ENCODE measurements around the gene SMIM22. TPM values are rescaled to one million over a fixed set of nuclear protein-coding genes. Genes with fewer than 3 reads are reported as not detected.

Gene SMIM22
- total and polyA plus RNA-seq, 4 donors, result 0.49 to 1.2 (median 0.72) TPM; not detected in 1

DNA sequence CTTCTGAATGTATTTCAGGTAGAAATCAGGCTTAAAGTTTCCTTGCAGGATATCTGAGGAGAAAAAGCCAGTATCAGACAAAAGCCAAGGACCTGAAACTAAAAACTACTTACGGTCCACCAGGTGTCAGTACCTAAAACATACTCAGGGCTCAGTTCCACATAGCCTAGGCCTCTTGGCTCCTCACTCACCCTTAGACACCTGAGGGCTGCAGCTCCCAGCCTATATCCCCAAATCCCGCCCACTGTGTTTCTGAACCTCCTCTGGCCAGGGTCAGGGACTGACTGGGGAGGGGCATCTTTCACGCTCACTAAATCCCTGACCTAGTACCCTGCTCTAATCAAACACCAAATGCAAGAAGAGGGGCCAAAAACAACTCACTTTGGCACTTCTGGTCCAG is 16.1 kb downstream of the SMIM22 start (continued):
- TF ChIP-seq, protein P1, sequence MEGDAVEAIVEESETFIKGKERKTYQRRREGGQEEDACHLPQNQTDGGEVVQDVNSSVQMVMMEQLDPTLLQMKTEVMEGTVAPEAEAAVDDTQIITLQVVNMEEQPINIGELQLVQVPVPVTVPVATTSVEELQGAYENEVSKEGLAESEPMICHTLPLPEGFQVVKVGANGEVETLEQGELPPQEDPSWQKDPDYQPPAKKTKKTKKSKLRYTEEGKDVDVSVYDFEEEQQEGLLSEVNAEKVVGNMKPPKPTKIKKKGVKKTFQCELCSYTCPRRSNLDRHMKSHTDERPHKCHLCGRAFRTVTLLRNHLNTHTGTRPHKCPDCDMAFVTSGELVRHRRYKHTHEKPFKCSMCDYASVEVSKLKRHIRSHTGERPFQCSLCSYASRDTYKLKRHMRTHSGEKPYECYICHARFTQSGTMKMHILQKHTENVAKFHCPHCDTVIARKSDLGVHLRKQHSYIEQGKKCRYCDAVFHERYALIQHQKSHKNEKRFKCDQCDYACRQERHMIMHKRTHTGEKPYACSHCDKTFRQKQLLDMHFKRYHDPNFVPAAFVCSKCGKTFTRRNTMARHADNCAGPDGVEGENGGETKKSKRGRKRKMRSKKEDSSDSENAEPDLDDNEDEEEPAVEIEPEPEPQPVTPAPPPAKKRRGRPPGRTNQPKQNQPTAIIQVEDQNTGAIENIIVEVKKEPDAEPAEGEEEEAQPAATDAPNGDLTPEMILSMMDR (IDR thresholded peaks at IDR 0.05; ENCODE audit: low read depth, low read length, missing input control), result no peak
- TF ChIP-seq NR2F2 (IDR thresholded peaks at IDR 0.05), result no peak
- no peak for TF ChIP-seq SP1 (IDR thresholded peaks at IDR 0.05)
- no peak for TF ChIP-seq YY1 (IDR thresholded peaks at IDR 0.05)

DNA sequence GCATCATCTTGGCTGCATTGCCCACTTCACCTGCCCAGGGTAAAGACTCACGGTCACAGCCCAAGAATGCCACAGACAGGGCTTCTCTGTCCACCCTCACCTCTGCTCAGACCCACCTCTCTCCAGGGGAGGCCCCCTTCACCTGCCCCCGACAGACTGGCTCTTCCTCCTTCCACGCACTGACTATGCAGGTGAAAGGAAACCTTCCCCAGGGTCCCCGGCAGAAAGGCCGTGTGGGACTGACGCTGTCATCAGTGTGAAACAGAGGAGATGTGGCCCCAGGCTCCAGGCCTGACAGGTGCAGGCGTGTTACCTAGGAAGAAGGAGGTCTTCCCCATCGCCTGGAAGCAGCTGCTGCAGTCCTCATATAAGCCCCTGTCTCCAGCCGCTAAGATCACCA is 16.6 kb downstream of the SMIM22 start:
- no peak for TF ChIP-seq RXRA (IDR thresholded peaks at IDR 0.05)
- TF ChIP-seq, protein P1 (IDR thresholded peaks at IDR 0.05; ENCODE audit: low read depth, low read length, missing input control), result no peak
- TF ChIP-seq, protein P2, sequence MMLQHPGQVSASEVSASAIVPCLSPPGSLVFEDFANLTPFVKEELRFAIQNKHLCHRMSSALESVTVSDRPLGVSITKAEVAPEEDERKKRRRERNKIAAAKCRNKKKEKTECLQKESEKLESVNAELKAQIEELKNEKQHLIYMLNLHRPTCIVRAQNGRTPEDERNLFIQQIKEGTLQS (IDR thresholded peaks at IDR 0.05), result no peak
- TF ChIP-seq FOXA2 (IDR thresholded peaks at IDR 0.05), result no peak
- TF ChIP-seq GABPA (IDR thresholded peaks at IDR 0.05 in 1 of 2, conservative IDR thresholded peaks at IDR 0.05 in 1 of 2), result no peak
- TF ChIP-seq NR2F2 (IDR thresholded peaks at IDR 0.05), result no peak
- no peak for TF ChIP-seq YY1 (IDR thresholded peaks at IDR 0.05)
- no peak for TF ChIP-seq JUND (IDR thresholded peaks at IDR 0.05)
- TF ChIP-seq RAD21 (IDR thresholded peaks at IDR 0.05), result no peak
- TF ChIP-seq SP1 (IDR thresholded peaks at IDR 0.05), result no peak
- 96% methylated on average over 9 of the region's 9 CpGs for WGBS
- Histone ChIP-seq H3K9ac (ENCODE audit: low read depth in 1 of 2, low read length in 2 of 2) (no peak overlapping the region), H3K9me3 (ENCODE audit: control insufficient read depth in 4 of 4, low read length in 3 of 4) (no peaks in the 10 kb centered on the region), H3K27me3 (ENCODE audit: control insufficient read depth in 4 of 4, insufficient read depth in 4 of 4, low read length in 3 of 4) (no peaks in the 10 kb centered on the region), H3K4me3 (ENCODE audit: low read depth in 1 of 3, low read length in 3 of 3) (no peak overlapping the region), H3K4me1 (ENCODE audit: control insufficient read depth in 4 of 4, insufficient read depth in 4 of 4, low read length in 3 of 4) (no peaks in the 10 kb centered on the region), H3K27ac (ENCODE audit: low read depth in 1 of 2, low read length in 2 of 2) (no peak overlapping the region), H3K36me3 (ENCODE audit: control insufficient read depth in 4 of 4, insufficient read depth in 3 of 4, low read depth in 1 of 4, low read length in 3 of 4) (peaks cover 15 to 58% (median 30%) of the 10 kb centered on the region in 4 donors)
- DNase-seq (ENCODE audit: low spot score), result no peak

DNA sequence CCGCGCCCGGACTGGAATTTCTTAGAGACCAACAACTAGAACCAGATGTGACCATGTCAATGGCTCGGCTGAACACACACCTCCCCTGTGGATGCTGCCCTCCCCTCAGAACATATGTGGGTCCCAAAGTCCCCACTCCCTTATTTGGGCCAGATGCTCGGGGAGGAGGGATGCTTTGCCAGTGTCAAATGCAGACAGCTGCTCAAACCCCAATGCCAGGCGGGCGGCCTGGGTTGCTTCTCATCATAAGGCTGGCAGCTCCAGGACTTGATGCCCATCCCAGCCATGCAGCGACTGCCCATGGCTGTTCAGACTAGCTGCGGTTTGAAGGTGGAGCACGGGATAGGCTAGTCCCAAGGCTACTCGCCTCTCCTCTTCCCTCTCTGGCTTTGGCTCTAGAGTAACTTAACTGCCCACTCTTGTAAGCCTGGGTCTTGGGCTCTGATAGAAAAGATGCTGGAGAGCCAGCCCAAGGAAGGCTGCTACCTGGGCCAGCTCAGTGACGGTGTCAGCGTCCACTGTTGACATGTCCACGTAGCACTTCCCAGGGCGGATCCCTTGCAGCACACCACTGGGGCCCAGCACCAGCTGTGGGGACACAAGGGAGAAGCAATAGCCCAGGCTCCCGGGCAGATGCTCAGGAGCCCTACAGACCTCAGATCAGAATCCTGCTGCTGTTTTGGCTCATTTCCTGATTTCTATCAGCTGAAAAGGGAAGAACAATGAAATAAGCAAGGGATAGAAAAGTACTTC is 18.3 kb downstream of the SMIM22 start:
- no peaks in the 10 kb centered on the region for H3K9me3 ChIP-seq (ENCODE audit: control insufficient read depth in 4 of 4, low read length in 3 of 4)
- TF ChIP-seq FOXA1 (IDR thresholded peaks at IDR 0.05) (no peak), NR2F2 (IDR thresholded peaks at IDR 0.05) (no peak), RXRA (IDR thresholded peaks at IDR 0.05) (no peak), JUND (IDR thresholded peaks at IDR 0.05) (no peak), GABPA (IDR thresholded peaks at IDR 0.05 in 1 of 2, conservative IDR thresholded peaks at IDR 0.05 in 1 of 2) (no peak), HNF4G (IDR thresholded peaks at IDR 0.05) (no peak), SP1 (IDR thresholded peaks at IDR 0.05) (no peak)
- TF ChIP-seq, protein P3, sequence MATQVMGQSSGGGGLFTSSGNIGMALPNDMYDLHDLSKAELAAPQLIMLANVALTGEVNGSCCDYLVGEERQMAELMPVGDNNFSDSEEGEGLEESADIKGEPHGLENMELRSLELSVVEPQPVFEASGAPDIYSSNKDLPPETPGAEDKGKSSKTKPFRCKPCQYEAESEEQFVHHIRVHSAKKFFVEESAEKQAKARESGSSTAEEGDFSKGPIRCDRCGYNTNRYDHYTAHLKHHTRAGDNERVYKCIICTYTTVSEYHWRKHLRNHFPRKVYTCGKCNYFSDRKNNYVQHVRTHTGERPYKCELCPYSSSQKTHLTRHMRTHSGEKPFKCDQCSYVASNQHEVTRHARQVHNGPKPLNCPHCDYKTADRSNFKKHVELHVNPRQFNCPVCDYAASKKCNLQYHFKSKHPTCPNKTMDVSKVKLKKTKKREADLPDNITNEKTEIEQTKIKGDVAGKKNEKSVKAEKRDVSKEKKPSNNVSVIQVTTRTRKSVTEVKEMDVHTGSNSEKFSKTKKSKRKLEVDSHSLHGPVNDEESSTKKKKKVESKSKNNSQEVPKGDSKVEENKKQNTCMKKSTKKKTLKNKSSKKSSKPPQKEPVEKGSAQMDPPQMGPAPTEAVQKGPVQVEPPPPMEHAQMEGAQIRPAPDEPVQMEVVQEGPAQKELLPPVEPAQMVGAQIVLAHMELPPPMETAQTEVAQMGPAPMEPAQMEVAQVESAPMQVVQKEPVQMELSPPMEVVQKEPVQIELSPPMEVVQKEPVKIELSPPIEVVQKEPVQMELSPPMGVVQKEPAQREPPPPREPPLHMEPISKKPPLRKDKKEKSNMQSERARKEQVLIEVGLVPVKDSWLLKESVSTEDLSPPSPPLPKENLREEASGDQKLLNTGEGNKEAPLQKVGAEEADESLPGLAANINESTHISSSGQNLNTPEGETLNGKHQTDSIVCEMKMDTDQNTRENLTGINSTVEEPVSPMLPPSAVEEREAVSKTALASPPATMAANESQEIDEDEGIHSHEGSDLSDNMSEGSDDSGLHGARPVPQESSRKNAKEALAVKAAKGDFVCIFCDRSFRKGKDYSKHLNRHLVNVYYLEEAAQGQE (IDR thresholded peaks at IDR 0.05), result no peak
- TF ChIP-seq, protein P4, sequence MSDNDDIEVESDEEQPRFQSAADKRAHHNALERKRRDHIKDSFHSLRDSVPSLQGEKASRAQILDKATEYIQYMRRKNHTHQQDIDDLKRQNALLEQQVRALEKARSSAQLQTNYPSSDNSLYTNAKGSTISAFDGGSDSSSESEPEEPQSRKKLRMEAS (IDR thresholded peaks at IDR 0.05), result no peak
- TF ChIP-seq, protein P2 (IDR thresholded peaks at IDR 0.05), result no peak
- no peaks in the 10 kb centered on the region for H3K4me1 ChIP-seq (ENCODE audit: control insufficient read depth in 4 of 4, insufficient read depth in 4 of 4, low read length in 3 of 4)
- H3K27ac ChIP-seq (ENCODE audit: low read depth in 1 of 2, low read length in 2 of 2), result no peak overlapping the region
- H3K36me3 ChIP-seq (ENCODE audit: control insufficient read depth in 4 of 4, insufficient read depth in 3 of 4, low read depth in 1 of 4, low read length in 3 of 4), result peaks cover 15 to 58% (median 34%) of the 10 kb centered on the region in 4 donors
- 96% methylated on average over 16 of the region's 16 CpGs for WGBS
- H3K27me3 ChIP-seq (ENCODE audit: control insufficient read depth in 4 of 4, insufficient read depth in 4 of 4, low read length in 3 of 4), result no peaks in the 10 kb centered on the region
- H3K4me3 ChIP-seq (ENCODE audit: low read depth in 1 of 3, low read length in 3 of 3), result no peak overlapping the region
- H3K9ac ChIP-seq (ENCODE audit: low read depth in 1 of 2, low read length in 2 of 2), result no peak overlapping the region
- no peak for DNase-seq (ENCODE audit: low spot score)

All from liver (tissue), 9 donors.